Smooth muscle cell (in vitro differentiated cells): Measurements from ENCODE around the gene OCA2. TPM values are rescaled to one million over a fixed set of nuclear protein-coding genes. Genes with fewer than 3 reads are reported as not detected.

Source experiments
- DNase-seq: peaks from one replicate; lab custom pipeline; 2025; ENCODE audit not compliant: unreplicated experiment; lab: John Stamatoyannopoulos, UW
- H2AFZ ChIP-seq: fragments of 200-600 bp; sonication (generic); 2 replicates; pipeline ENCODE4 v1.6.0; 2016; ENCODE audit warnings: antibody characterized with exemption, low read depth, mild to moderate bottlenecking
- H3F3A ChIP-seq: fragments of 200-600 bp; sonication (generic); 2 replicates; pipeline ENCODE4 v1.6.0; 2017; ENCODE audit warnings: antibody characterized with exemption, low read depth
- H3K27ac ChIP-seq: fragments of 200-600 bp; sonication (generic); 2 replicates; pipeline ENCODE4 v1.5.1; 2016; ENCODE audit warnings: low read depth, mild to moderate bottlenecking
- H3K27me3 ChIP-seq: fragments of 200-600 bp; sonication (generic); 2 replicates; pipeline ENCODE4 v1.6.1; 2016; ENCODE audit warnings: low read depth, mild to moderate bottlenecking
- H3K36me3 ChIP-seq: fragments of 200-600 bp; sonication (generic); 2 replicates; pipeline ENCODE4 v1.5.1; 2016; ENCODE audit warnings: low read depth
- H3K4me1 ChIP-seq: fragments of 200-600 bp; sonication (generic); 2 replicates; pipeline ENCODE4 v1.5.1; 2016; ENCODE audit warnings: low read depth
- H3K4me2 ChIP-seq: fragments of 200-600 bp; sonication (generic); 2 replicates; pipeline ENCODE4 v1.6.0; 2016; ENCODE audit warnings: mild to moderate bottlenecking
- H3K4me3 ChIP-seq: fragments of 200-600 bp; sonication (generic); 2 replicates; pipeline ENCODE4 v1.5.1; 2016; ENCODE audit warnings: mild to moderate bottlenecking
- H3K79me2 ChIP-seq: fragments of 200-600 bp; sonication (generic); 2 replicates; pipeline ENCODE4 v1.6.0; 2016; ENCODE audit warnings: low read depth, mild to moderate bottlenecking
- H3K9ac ChIP-seq: fragments of 200-600 bp; sonication (generic); 2 replicates; pipeline ENCODE4 v1.6.0; 2016; ENCODE audit warnings: low read depth
- H3K9me3 ChIP-seq: fragments of 200-600 bp; sonication (generic); replicated peaks from 2 replicates; pipeline ENCODE4 v1.5.1; 2016; ENCODE audit warnings: low read depth
- H4K20me1 ChIP-seq: fragments of 200-600 bp; sonication (generic); 2 replicates; pipeline ENCODE4 v1.6.0; 2016; ENCODE audit warnings: low read depth
- WGBS: methylation state at CpG from one replicate; pipeline ENCODE4 v1.1.7; 2016; ENCODE audit warnings: low lambda C conversion rate; 5-methylcytosine and 5-hydroxymethylcytosine counted together
- polyA plus RNA-seq: library from polyadenylated mRNA; unstranded; fragments of >200 nt; fragmentation: Nextera tagmentation; extraction: Ambion mirVana; gene quantifications from 2 replicates; pipeline ENCODE4 v1.2.1, GENCODE V29; 2016
- total RNA-seq: library from RNA; depleted of rRNA; stranded (reverse); fragments of >200 nt; gene quantifications from 2 replicates; pipeline ENCODE4 v1.2.3, GENCODE V29; 2014
- TF ChIP-seq, protein P1 (sequence below): fragments of 200-600 bp; sonication (generic); IDR thresholded peaks from 2 replicates; pipeline ENCODE4 v1.5.1; 2017; ENCODE audit warnings: borderline replicate concordance, mild to moderate bottlenecking, antibody characterized with exemption; ENCODE audit not compliant: insufficient read depth, poor library complexity, severe bottlenecking

OCA2 gene
- total and polyA plus RNA-seq, 2 experiments from 2014 or later: 0.16 TPM; not detected in 1

DNA sequence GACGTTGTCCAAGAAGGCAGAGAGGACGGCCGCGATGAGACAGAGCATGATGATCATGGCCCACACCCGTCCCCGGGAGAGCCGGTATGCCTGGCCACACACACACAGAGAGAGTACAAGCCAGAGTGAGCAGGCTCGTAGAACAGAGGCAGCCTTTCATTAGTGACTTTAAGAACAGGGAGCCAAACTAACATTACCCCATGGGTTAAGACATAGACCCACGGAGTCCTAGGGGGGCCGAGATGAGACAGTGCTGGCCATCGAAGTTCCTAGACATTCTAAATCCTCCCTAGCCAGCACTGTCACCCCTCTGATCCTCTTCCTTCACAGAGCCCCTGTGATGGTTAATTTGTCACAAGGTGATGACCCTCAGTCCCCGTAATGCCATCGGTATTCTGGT lies 114.0 kb downstream of the OCA2 start:
- no peaks in the 10 kb centered on the region for H3K36me3 ChIP-seq
- no peak overlapping the region for H2AFZ ChIP-seq
- TF ChIP-seq, protein P1, sequence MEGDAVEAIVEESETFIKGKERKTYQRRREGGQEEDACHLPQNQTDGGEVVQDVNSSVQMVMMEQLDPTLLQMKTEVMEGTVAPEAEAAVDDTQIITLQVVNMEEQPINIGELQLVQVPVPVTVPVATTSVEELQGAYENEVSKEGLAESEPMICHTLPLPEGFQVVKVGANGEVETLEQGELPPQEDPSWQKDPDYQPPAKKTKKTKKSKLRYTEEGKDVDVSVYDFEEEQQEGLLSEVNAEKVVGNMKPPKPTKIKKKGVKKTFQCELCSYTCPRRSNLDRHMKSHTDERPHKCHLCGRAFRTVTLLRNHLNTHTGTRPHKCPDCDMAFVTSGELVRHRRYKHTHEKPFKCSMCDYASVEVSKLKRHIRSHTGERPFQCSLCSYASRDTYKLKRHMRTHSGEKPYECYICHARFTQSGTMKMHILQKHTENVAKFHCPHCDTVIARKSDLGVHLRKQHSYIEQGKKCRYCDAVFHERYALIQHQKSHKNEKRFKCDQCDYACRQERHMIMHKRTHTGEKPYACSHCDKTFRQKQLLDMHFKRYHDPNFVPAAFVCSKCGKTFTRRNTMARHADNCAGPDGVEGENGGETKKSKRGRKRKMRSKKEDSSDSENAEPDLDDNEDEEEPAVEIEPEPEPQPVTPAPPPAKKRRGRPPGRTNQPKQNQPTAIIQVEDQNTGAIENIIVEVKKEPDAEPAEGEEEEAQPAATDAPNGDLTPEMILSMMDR: no peak
- H3K4me1 ChIP-seq: no peaks in the 10 kb centered on the region
- no peak for DNase-seq
- H3F3A ChIP-seq: no peaks in the 10 kb centered on the region
- 91% methylated on average over 13 of the region's 13 CpGs for WGBS
- H3K79me2 ChIP-seq: no peaks in the 10 kb centered on the region
- H3K9ac ChIP-seq: no peak overlapping the region
- H3K9me3 ChIP-seq: no peaks in the 10 kb centered on the region
- H3K4me3 ChIP-seq: no peak overlapping the region
- H4K20me1 ChIP-seq: no peaks in the 10 kb centered on the region
- no peaks in the 10 kb centered on the region for H3K27me3 ChIP-seq
- H3K27ac ChIP-seq: no peak overlapping the region
- no peak overlapping the region for H3K4me2 ChIP-seq

DNA sequence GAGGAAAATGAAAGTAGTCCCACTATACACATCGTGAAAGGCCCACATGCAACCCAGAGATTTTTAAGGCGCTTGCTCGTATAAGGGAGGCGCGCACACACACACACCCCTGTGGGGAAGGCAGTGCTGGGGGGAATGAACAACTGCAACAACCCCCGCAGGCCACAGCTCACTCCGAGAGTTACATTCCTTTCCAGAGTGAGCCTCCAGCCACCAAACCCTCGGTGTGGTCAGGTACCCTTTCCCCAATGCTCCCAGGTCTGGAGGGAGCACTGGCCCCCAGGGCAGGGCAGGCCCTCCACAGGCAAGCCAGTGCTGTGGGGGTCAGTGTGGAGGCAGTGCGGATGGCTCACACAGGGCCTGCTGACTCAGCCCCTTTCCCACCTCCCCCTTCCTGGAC lies 115.6 kb downstream of the OCA2 start:
- H2AFZ ChIP-seq: no peak overlapping the region
- no peak overlapping the region for H3K4me3 ChIP-seq
- no peak overlapping the region for H3K4me2 ChIP-seq
- no peaks in the 10 kb centered on the region for H3F3A ChIP-seq
- H3K9me3 ChIP-seq: no peaks in the 10 kb centered on the region
- H4K20me1 ChIP-seq: no peaks in the 10 kb centered on the region
- no peak overlapping the region for H3K9ac ChIP-seq
- WGBS: 94% methylated on average over 9 of the region's 9 CpGs
- no peak for DNase-seq
- H3K27ac ChIP-seq: no peak overlapping the region
- TF ChIP-seq, protein P1: no peak
- H3K79me2 ChIP-seq: no peaks in the 10 kb centered on the region
- H3K36me3 ChIP-seq: no peaks in the 10 kb centered on the region
- H3K4me1 ChIP-seq: no peaks in the 10 kb centered on the region
- no peaks in the 10 kb centered on the region for H3K27me3 ChIP-seq

DNA sequence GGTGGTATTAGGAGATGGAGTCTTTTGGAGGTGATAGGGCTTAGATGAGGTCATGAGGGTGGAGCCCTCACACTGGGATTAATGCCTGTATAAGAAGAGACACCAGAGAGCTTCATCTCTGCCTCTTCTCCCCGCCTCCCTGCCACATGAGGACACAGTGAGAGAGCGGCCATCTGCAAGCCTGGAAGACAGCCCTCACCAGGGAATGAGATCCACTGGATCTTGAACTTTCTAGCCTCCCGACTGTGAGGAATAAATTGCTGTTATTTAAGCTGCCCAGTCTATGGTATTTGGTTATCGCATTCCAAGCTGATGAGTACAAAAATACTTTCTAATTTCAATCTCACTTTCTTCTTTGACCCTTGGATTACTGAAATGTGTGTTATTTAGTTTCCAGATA lies 121.4 kb downstream of the OCA2 start:
- Histone ChIP-seq H3K79me2 (no peaks in the 10 kb centered on the region), H3F3A (no peaks in the 10 kb centered on the region), H3K27me3 (no peaks in the 10 kb centered on the region), H2AFZ (no peak overlapping the region), H3K4me3 (no peak overlapping the region), H3K9ac (no peak overlapping the region), H3K4me2 (no peak overlapping the region), H3K36me3 (no peaks in the 10 kb centered on the region), H4K20me1 (no peaks in the 10 kb centered on the region), H3K9me3 (no peaks in the 10 kb centered on the region), H3K4me1 (no peaks in the 10 kb centered on the region), H3K27ac (no peak overlapping the region)
- no peak for DNase-seq
- WGBS: 83% methylated on average over 4 of the region's 4 CpGs
- TF ChIP-seq, protein P1: no peak

DNA sequence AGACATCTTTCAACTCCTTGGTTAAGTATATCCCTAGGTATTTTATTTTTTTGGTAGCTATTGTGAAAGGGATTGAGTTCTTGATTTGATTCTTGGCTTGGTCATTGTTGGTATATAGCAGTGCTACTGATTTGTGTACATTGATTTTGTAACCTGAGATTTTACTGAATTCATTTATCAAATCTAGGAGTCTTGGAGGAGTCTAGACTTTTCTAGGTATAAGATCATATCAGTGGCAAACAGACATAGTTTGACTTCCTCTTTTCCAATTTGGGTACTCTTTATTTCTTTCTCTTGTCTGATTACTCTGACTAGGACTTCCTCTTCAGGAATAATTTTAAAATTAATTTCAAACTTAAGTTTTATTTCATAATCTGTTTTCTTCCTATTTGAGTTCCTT lies 125.2 kb downstream of the OCA2 start:
- Histone ChIP-seq H3K4me3 (no peak overlapping the region), H3K36me3 (no peaks in the 10 kb centered on the region), H3K27me3 (no peaks in the 10 kb centered on the region), H3K79me2 (no peaks in the 10 kb centered on the region), H3K4me2 (no peak overlapping the region), H3F3A (no peaks in the 10 kb centered on the region), H3K9ac (no peak overlapping the region), H3K9me3 (no peaks in the 10 kb centered on the region), H3K4me1 (no peaks in the 10 kb centered on the region), H4K20me1 (no peaks in the 10 kb centered on the region), H2AFZ (no peak overlapping the region), H3K27ac (no peak overlapping the region)
- TF ChIP-seq, protein P1: no peak
- DNase-seq: no peak
